ENCODE measurements around the gene MARCHF3. TPM values are rescaled to one million over a fixed set of nuclear protein-coding genes. Genes with fewer than 3 reads are reported as not detected.

The MARCHF3 gene
- total and polyA plus RNA-seq, 2 of the 13 experiments (the other 11 are each of a cell fraction or from before 2014, with no cell fraction given): 4.8 to 11.9 TPM

DNA sequence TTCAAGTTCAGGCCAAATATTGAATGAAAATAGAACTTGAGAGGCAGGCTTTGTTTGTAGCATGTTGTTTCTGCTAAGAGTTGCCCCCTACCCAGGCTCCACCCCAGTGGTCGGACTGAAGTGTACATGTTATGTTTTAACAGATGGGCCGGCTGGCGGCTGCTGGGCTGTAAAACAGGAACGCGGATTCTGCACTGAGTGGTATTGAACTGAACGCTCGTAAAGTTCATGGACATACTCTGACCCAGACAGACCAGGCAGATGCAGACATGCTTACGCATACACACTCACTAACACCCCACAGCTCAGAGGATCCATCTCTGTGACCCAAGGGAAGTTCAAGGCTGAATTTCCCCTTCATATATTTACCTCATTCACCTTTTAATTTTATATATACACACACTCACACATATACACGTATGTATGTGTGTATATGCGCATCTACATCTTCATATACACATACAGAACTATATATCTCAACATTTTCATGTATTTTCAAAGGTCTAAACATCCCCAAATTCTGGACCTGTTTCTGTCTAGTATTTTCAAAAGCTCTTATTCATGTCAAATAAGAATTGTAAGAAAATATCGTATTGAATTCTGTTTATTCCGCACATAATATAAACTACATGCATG, 1.4 kb downstream of the MARCHF3 start (continued):
- TF ChIP-seq, protein P1, sequence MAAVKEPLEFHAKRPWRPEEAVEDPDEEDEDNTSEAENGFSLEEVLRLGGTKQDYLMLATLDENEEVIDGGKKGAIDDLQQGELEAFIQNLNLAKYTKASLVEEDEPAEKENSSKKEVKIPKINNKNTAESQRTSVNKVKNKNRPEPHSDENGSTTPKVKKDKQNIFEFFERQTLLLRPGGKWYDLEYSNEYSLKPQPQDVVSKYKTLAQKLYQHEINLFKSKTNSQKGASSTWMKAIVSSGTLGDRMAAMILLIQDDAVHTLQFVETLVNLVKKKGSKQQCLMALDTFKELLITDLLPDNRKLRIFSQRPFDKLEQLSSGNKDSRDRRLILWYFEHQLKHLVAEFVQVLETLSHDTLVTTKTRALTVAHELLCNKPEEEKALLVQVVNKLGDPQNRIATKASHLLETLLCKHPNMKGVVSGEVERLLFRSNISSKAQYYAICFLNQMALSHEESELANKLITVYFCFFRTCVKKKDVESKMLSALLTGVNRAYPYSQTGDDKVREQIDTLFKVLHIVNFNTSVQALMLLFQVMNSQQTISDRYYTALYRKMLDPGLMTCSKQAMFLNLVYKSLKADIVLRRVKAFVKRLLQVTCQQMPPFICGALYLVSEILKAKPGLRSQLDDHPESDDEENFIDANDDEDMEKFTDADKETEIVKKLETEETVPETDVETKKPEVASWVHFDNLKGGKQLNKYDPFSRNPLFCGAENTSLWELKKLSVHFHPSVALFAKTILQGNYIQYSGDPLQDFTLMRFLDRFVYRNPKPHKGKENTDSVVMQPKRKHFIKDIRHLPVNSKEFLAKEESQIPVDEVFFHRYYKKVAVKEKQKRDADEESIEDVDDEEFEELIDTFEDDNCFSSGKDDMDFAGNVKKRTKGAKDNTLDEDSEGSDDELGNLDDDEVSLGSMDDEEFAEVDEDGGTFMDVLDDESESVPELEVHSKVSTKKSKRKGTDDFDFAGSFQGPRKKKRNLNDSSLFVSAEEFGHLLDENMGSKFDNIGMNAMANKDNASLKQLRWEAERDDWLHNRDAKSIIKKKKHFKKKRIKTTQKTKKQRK (IDR thresholded peaks at IDR 0.05; ENCODE audit: low read length): no peak
- TF ChIP-seq HNF4A (CRISPR knock-in tag; IDR thresholded peaks at IDR 0.05) (peak; percentile 29; the same call in 1 of the 2 replicates), SOX5 (CRISPR knock-in tag; IDR thresholded peaks at IDR 0.05; ENCODE audit: borderline replicate concordance) (0 out of 2 replicates have a peak, but pooled peaks have one; percentile 19), PITX1 (CRISPR knock-in tag; IDR thresholded peaks at IDR 0.05) (no peak), EHMT2 (IDR thresholded peaks at IDR 0.05; ENCODE audit: borderline replicate concordance, low read depth, low read length) (no peak), KLF9 (CRISPR knock-in tag; IDR thresholded peaks at IDR 0.05; ENCODE audit: low read depth) (no peak), REXO4 (CRISPR knock-in tag; IDR thresholded peaks at IDR 0.05; ENCODE audit: borderline replicate concordance) (no peak), NFE2L2 (IDR thresholded peaks at IDR 0.05; ENCODE audit: low read length) (no peak), TARDBP (CRISPR knock-in tag; IDR thresholded peaks at IDR 0.05) (no peak), ZNF367 (CRISPR knock-in tag; IDR thresholded peaks at IDR 0.05; ENCODE audit: borderline replicate concordance) (no peak), KDM6A (CRISPR knock-in tag; IDR thresholded peaks at IDR 0.05; ENCODE audit: low read depth) (no peak), CEBPG (CRISPR knock-in tag; IDR thresholded peaks at IDR 0.05) (no peak), NCOA2 (CRISPR knock-in tag; IDR thresholded peaks at IDR 0.05) (0 out of 2 replicates have a peak, but pooled peaks have one; percentile 27), ZNF264 (CRISPR knock-in tag; IDR thresholded peaks at IDR 0.05) (no peak), ZNF709 (CRISPR knock-in tag; IDR thresholded peaks at IDR 0.05) (no peak), ZNF33A (CRISPR knock-in tag; IDR thresholded peaks at IDR 0.05; ENCODE audit: borderline replicate concordance) (no peak)
- TF ChIP-seq, protein P2, sequence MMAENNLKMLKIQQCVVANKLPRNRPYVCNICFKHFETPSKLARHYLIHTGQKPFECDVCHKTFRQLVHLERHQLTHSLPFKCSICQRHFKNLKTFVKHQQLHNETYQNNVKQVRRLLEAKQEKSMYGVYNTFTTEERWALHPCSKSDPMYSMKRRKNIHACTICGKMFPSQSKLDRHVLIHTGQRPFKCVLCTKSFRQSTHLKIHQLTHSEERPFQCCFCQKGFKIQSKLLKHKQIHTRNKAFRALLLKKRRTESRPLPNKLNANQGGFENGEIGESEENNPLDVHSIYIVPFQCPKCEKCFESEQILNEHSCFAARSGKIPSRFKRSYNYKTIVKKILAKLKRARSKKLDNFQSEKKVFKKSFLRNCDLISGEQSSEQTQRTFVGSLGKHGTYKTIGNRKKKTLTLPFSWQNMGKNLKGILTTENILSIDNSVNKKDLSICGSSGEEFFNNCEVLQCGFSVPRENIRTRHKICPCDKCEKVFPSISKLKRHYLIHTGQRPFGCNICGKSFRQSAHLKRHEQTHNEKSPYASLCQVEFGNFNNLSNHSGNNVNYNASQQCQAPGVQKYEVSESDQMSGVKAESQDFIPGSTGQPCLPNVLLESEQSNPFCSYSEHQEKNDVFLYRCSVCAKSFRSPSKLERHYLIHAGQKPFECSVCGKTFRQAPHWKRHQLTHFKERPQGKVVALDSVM (CRISPR knock-in tag; IDR thresholded peaks at IDR 0.05): no peak
- TF ChIP-seq, protein P3, sequence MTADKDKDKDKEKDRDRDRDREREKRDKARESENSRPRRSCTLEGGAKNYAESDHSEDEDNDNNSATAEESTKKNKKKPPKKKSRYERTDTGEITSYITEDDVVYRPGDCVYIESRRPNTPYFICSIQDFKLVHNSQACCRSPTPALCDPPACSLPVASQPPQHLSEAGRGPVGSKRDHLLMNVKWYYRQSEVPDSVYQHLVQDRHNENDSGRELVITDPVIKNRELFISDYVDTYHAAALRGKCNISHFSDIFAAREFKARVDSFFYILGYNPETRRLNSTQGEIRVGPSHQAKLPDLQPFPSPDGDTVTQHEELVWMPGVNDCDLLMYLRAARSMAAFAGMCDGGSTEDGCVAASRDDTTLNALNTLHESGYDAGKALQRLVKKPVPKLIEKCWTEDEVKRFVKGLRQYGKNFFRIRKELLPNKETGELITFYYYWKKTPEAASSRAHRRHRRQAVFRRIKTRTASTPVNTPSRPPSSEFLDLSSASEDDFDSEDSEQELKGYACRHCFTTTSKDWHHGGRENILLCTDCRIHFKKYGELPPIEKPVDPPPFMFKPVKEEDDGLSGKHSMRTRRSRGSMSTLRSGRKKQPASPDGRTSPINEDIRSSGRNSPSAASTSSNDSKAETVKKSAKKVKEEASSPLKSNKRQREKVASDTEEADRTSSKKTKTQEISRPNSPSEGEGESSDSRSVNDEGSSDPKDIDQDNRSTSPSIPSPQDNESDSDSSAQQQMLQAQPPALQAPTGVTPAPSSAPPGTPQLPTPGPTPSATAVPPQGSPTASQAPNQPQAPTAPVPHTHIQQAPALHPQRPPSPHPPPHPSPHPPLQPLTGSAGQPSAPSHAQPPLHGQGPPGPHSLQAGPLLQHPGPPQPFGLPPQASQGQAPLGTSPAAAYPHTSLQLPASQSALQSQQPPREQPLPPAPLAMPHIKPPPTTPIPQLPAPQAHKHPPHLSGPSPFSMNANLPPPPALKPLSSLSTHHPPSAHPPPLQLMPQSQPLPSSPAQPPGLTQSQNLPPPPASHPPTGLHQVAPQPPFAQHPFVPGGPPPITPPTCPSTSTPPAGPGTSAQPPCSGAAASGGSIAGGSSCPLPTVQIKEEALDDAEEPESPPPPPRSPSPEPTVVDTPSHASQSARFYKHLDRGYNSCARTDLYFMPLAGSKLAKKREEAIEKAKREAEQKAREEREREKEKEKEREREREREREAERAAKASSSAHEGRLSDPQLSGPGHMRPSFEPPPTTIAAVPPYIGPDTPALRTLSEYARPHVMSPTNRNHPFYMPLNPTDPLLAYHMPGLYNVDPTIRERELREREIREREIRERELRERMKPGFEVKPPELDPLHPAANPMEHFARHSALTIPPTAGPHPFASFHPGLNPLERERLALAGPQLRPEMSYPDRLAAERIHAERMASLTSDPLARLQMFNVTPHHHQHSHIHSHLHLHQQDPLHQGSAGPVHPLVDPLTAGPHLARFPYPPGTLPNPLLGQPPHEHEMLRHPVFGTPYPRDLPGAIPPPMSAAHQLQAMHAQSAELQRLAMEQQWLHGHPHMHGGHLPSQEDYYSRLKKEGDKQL (CRISPR knock-in tag; IDR thresholded peaks at IDR 0.05; ENCODE audit: low read depth): peak; percentile 22; the same call in 1 of the 2 replicates
- TF ChIP-seq, protein P4, sequence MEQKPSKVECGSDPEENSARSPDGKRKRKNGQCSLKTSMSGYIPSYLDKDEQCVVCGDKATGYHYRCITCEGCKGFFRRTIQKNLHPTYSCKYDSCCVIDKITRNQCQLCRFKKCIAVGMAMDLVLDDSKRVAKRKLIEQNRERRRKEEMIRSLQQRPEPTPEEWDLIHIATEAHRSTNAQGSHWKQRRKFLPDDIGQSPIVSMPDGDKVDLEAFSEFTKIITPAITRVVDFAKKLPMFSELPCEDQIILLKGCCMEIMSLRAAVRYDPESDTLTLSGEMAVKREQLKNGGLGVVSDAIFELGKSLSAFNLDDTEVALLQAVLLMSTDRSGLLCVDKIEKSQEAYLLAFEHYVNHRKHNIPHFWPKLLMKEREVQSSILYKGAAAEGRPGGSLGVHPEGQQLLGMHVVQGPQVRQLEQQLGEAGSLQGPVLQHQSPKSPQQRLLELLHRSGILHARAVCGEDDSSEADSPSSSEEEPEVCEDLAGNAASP (CRISPR knock-in tag; IDR thresholded peaks at IDR 0.05; ENCODE audit: borderline replicate concordance): peak; percentile 75; the same call in 1 of the 2 replicates
